WTC11 (cell line): ENCODE results near the gene ZNF516. TPM values are rescaled to one million over a fixed set of nuclear protein-coding genes. Genes with fewer than 3 reads are reported as not detected.
A peak's percentile ranks its signal among the peaks of the same experiment; 100 is the strongest.

Experiments used
- ATAC-seq: fragments of 200-7000 bp; cut with Tn5 transposase; 2 replicates; pipeline ENCODE4 v1.10.0; 2021; ENCODE audit warnings: mild to moderate bottlenecking, moderate library complexity
- CTCF ChIA-PET: fragments of 300-600 bp; sonication (Branson Sonifier 250); formaldehyde crosslinking; loops from one replicate; lab custom pipeline; 2021; ENCODE audit warnings: antibody characterized with exemption; lab: Charles Lee
- POLR2A ChIA-PET: fragments of 350-600 bp; sonication (Branson Sonifier 250); formaldehyde crosslinking; loops from one replicate; lab custom pipeline; 2021; ENCODE audit warnings: antibody characterized with exemption; lab: Charles Lee
- DNase-seq: peaks from one replicate; pipeline ENCODE4 v3.0.0; 2021; ENCODE audit warnings: low spot score
- H3K27ac Mint-ChIP-seq: 2 replicates; pipeline ENCODE4 v1.8.0; 2021; ENCODE audit warnings: mixed read lengths
- H3K27me3 Mint-ChIP-seq: 2 replicates; pipeline ENCODE4 v1.8.0; 2021; ENCODE audit warnings: low read depth, mild to moderate bottlenecking, moderate library complexity, mixed read lengths
- H3K36me3 Mint-ChIP-seq: 2 replicates; pipeline ENCODE4 v1.8.0; 2021; ENCODE audit warnings: mixed read lengths
- H3K4me1 Mint-ChIP-seq: 2 replicates; pipeline ENCODE4 v1.8.0; 2022; ENCODE audit warnings: mixed read lengths
- H3K4me3 Mint-ChIP-seq: 2 replicates; pipeline ENCODE4 v1.8.0; 2021; ENCODE audit warnings: mild to moderate bottlenecking, moderate library complexity, mixed read lengths
- H3K9me3 Mint-ChIP-seq: 2 replicates; pipeline ENCODE4 v1.8.0; 2021; ENCODE audit warnings: mixed read lengths
- ATF1 ChIP-seq: sonication (generic); formaldehyde crosslinking; IDR thresholded peaks from 2 replicates; pipeline ENCODE4 v1.8.1; 2023; ENCODE audit warnings: mild to moderate bottlenecking, moderate library complexity, missing genetic modification reagents
- ATF3 ChIP-seq: sonication (generic); formaldehyde crosslinking; conservative IDR thresholded peaks from 2 replicates; pipeline ENCODE4 v1.8.1; 2022; ENCODE audit warnings: mild to moderate bottlenecking, missing genetic modification reagents
- CREB1 ChIP-seq: sonication (generic); formaldehyde crosslinking; IDR thresholded peaks from 2 replicates; pipeline ENCODE4 v1.8.0; 2023; ENCODE audit warnings: mild to moderate bottlenecking, missing genetic modification reagents
- E2F4 ChIP-seq: sonication (generic); formaldehyde crosslinking; IDR thresholded peaks from 2 replicates; pipeline ENCODE4 v1.8.1; 2022; ENCODE audit warnings: low read depth, mild to moderate bottlenecking, moderate library complexity, missing genetic modification reagents, borderline replicate concordance
- E2F5 ChIP-seq: sonication (generic); formaldehyde crosslinking; IDR thresholded peaks from 2 replicates; pipeline ENCODE4 v1.8.1; 2022; ENCODE audit warnings: mild to moderate bottlenecking, moderate library complexity, missing genetic modification reagents
- ETV6 ChIP-seq: sonication (generic); formaldehyde crosslinking; IDR thresholded peaks from 2 replicates; pipeline ENCODE4 v1.8.1; 2022; ENCODE audit warnings: mild to moderate bottlenecking, missing genetic modification reagents
- JUN ChIP-seq: sonication (generic); formaldehyde crosslinking; IDR thresholded peaks from 2 replicates; pipeline ENCODE4 v1.8.0; 2023; ENCODE audit warnings: mild to moderate bottlenecking, missing genetic modification reagents
- NR3C1 ChIP-seq: sonication (generic); formaldehyde crosslinking; conservative IDR thresholded peaks from 2 replicates; pipeline ENCODE4 v1.8.1; 2023; ENCODE audit warnings: low read depth, mild to moderate bottlenecking, missing genetic modification reagents
- PRRX2 ChIP-seq: fragments of 250-450 bp; sonication (Bioruptor Pico); IDR thresholded peaks from 2 replicates; pipeline ENCODE4 v1.8.0; 2021; ENCODE audit warnings: mild to moderate bottlenecking
- RORB ChIP-seq: fragments of 250-450 bp; sonication (Bioruptor Pico); IDR thresholded peaks from 2 replicates; pipeline ENCODE4 v1.9.0; 2021; ENCODE audit warnings: mild to moderate bottlenecking
- SMAD3 ChIP-seq: sonication (generic); formaldehyde crosslinking; IDR thresholded peaks from 2 replicates; pipeline ENCODE4 v1.8.0; 2022; ENCODE audit warnings: missing genetic modification reagents, mild to moderate bottlenecking, borderline replicate concordance
- STAT6 ChIP-seq: sonication (generic); formaldehyde crosslinking; conservative IDR thresholded peaks from 2 replicates; pipeline ENCODE4 v1.8.1; 2023; ENCODE audit warnings: mild to moderate bottlenecking, low read depth, missing genetic modification reagents, moderate library complexity
- TEAD4 ChIP-seq: sonication (generic); formaldehyde crosslinking; IDR thresholded peaks from 2 replicates; pipeline ENCODE4 v1.8.0; 2022; ENCODE audit warnings: mild to moderate bottlenecking, missing genetic modification reagents
- ZNF263 ChIP-seq: sonication (generic); formaldehyde crosslinking; IDR thresholded peaks from 2 replicates; pipeline ENCODE4 v1.8.1; 2022; ENCODE audit warnings: low read depth, mild to moderate bottlenecking, moderate library complexity, missing genetic modification reagents
- ZNF317 ChIP-seq: sonication (generic); formaldehyde crosslinking; IDR thresholded peaks from 2 replicates; pipeline ENCODE4 v1.8.1; 2023; ENCODE audit warnings: low read depth, mild to moderate bottlenecking, moderate library complexity, missing genetic modification reagents, borderline replicate concordance
- ZNF512 ChIP-seq: sonication (generic); formaldehyde crosslinking; IDR thresholded peaks from 2 replicates; pipeline ENCODE4 v1.8.1; 2022; ENCODE audit warnings: missing genetic modification reagents, borderline replicate concordance
- total RNA-seq: library from RNA; stranded (reverse); gene quantifications from 3 replicates; pipeline ENCODE4 v1.2.3, GENCODE V29; 2021
- TF ChIP-seq, protein P1 (sequence below): fragments of 250-450 bp; sonication (Bioruptor Pico); IDR thresholded peaks from 2 replicates; pipeline ENCODE4 v1.9.0; 2021; ENCODE audit warnings: moderate library complexity, mild to moderate bottlenecking, inconsistent platforms, borderline replicate concordance
- TF ChIP-seq, protein P2 (sequence below): sonication (generic); formaldehyde crosslinking; IDR thresholded peaks from 2 replicates; pipeline ENCODE4 v1.8.0; 2023; ENCODE audit warnings: missing genetic modification reagents, mild to moderate bottlenecking, borderline replicate concordance
- TF ChIP-seq, protein P3 (sequence below): sonication (generic); formaldehyde crosslinking; IDR thresholded peaks from 2 replicates; pipeline ENCODE4 v1.8.1; 2022; ENCODE audit warnings: low read depth, missing genetic modification reagents, borderline replicate concordance
- TF ChIP-seq, protein P4 (sequence below): sonication (generic); formaldehyde crosslinking; IDR thresholded peaks from 2 replicates; pipeline ENCODE4 v1.8.0; 2022; ENCODE audit warnings: mild to moderate bottlenecking, missing genetic modification reagents

ZNF516 gene
- total RNA-seq, 1 experiment from 2014 or later = 58.6 TPM

GRCh38 chr18:76487070-76487469, 8.0 kb downstream of the ZNF516 start (continued):
- no peak for TF ChIP-seq ETV6 (CRISPR knock-in tag)
- no peak for TF ChIP-seq E2F4 (CRISPR knock-in tag)
- TF ChIP-seq ZNF512 (CRISPR knock-in tag) = no peak
- no peak for TF ChIP-seq TEAD4
- no peak for TF ChIP-seq CREB1 (CRISPR knock-in tag)
- TF ChIP-seq, protein P1, sequence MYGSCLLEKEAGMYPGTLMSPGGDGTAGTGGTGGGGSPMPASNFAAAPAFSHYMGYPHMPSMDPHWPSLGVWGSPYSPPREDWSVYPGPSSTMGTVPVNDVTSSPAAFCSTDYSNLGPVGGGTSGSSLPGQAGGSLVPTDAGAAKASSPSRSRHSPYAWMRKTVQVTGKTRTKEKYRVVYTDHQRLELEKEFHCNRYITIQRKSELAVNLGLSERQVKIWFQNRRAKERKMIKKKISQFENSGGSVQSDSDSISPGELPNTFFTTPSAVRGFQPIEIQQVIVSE (CRISPR knock-in tag) = no peak
- no peak for TF ChIP-seq NR3C1 (CRISPR knock-in tag)

GRCh38 chr18:76486574-76486973, 8.5 kb downstream of the ZNF516 start:
- no peak overlapping the region; the same call in 1 of the 2 replicates for H3K27ac Mint-ChIP-seq
- CTCF ChIA-PET = no interaction called here
- no peak for TF ChIP-seq STAT6 (CRISPR knock-in tag)
- no peak for TF ChIP-seq ZNF263 (CRISPR knock-in tag)
- no peak for TF ChIP-seq ZNF317 (CRISPR knock-in tag)
- TF ChIP-seq PRRX2 (CRISPR knock-in tag) = no peak
- no peak for TF ChIP-seq E2F5
- TF ChIP-seq, protein P2, sequence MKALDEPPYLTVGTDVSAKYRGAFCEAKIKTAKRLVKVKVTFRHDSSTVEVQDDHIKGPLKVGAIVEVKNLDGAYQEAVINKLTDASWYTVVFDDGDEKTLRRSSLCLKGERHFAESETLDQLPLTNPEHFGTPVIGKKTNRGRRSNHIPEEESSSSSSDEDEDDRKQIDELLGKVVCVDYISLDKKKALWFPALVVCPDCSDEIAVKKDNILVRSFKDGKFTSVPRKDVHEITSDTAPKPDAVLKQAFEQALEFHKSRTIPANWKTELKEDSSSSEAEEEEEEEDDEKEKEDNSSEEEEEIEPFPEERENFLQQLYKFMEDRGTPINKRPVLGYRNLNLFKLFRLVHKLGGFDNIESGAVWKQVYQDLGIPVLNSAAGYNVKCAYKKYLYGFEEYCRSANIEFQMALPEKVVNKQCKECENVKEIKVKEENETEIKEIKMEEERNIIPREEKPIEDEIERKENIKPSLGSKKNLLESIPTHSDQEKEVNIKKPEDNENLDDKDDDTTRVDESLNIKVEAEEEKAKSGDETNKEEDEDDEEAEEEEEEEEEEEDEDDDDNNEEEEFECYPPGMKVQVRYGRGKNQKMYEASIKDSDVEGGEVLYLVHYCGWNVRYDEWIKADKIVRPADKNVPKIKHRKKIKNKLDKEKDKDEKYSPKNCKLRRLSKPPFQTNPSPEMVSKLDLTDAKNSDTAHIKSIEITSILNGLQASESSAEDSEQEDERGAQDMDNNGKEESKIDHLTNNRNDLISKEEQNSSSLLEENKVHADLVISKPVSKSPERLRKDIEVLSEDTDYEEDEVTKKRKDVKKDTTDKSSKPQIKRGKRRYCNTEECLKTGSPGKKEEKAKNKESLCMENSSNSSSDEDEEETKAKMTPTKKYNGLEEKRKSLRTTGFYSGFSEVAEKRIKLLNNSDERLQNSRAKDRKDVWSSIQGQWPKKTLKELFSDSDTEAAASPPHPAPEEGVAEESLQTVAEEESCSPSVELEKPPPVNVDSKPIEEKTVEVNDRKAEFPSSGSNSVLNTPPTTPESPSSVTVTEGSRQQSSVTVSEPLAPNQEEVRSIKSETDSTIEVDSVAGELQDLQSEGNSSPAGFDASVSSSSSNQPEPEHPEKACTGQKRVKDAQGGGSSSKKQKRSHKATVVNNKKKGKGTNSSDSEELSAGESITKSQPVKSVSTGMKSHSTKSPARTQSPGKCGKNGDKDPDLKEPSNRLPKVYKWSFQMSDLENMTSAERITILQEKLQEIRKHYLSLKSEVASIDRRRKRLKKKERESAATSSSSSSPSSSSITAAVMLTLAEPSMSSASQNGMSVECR (CRISPR knock-in tag) = no peak
- TF ChIP-seq ATF3 = no peak
- TF ChIP-seq, protein P3, sequence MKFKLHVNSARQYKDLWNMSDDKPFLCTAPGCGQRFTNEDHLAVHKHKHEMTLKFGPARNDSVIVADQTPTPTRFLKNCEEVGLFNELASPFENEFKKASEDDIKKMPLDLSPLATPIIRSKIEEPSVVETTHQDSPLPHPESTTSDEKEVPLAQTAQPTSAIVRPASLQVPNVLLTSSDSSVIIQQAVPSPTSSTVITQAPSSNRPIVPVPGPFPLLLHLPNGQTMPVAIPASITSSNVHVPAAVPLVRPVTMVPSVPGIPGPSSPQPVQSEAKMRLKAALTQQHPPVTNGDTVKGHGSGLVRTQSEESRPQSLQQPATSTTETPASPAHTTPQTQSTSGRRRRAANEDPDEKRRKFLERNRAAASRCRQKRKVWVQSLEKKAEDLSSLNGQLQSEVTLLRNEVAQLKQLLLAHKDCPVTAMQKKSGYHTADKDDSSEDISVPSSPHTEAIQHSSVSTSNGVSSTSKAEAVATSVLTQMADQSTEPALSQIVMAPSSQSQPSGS (CRISPR knock-in tag) = no peak
- no peak for TF ChIP-seq JUN
- no peak for TF ChIP-seq ATF1
- TF ChIP-seq, protein P4, sequence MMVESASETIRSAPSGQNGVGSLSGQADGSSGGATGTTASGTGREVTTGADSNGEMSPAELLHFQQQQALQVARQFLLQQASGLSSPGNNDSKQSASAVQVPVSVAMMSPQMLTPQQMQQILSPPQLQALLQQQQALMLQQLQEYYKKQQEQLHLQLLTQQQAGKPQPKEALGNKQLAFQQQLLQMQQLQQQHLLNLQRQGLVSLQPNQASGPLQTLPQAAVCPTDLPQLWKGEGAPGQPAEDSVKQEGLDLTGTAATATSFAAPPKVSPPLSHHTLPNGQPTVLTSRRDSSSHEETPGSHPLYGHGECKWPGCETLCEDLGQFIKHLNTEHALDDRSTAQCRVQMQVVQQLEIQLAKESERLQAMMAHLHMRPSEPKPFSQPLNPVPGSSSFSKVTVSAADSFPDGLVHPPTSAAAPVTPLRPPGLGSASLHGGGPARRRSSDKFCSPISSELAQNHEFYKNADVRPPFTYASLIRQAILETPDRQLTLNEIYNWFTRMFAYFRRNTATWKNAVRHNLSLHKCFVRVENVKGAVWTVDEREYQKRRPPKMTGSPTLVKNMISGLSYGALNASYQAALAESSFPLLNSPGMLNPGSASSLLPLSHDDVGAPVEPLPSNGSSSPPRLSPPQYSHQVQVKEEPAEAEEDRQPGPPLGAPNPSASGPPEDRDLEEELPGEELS (CRISPR knock-in tag) = no peak
- TF ChIP-seq RORB (CRISPR knock-in tag) = no peak
- TF ChIP-seq SMAD3 (CRISPR knock-in tag) = no peak

More at GRCh38 chr18:76486574-76486973, 8.5 kb downstream of the ZNF516 start:
- Mint-ChIP-seq H3K36me3 (no peaks in the 10 kb centered on the region), H3K9me3 (no peaks in the 10 kb centered on the region), H3K4me1 (peaks cover 79% of the 10 kb centered on the region), H3K27me3 (peaks cover 29% of the 10 kb centered on the region), H3K4me3 (peak overlapping the region; percentile 5; the same call in 1 of the 2 replicates)
- POLR2A ChIA-PET = no interaction called here
- DNase-seq = no peak
- ATAC-seq = no peak
